Common myeloid progenitor, CD34-positive (primary cell): ENCODE measurements around the gene LYZL1.
"Not testable (repeated sequence)": the region's sequence is repeated elsewhere in the genome, so short reads cannot be mapped to it uniquely, and the experiment has no call there.

Experiments used
- CTCF ChIA-PET: fragments of 350-600 bp; sonication (Branson Sonifier 250); formaldehyde crosslinking; loops from one replicate; lab custom pipeline; 2021; ENCODE audit warnings: antibody characterized with exemption; lab: Charles Lee
- POLR2A ChIA-PET: fragments of 350-600 bp; sonication (Branson Sonifier 250); formaldehyde crosslinking; loops from one replicate; lab custom pipeline; 2021; ENCODE audit warnings: antibody characterized with exemption; lab: Charles Lee
- DNase-seq, 3 donors: peaks; one replicate each; pipeline versions ENCODE4 v3.0.0 to v3.0.0-alpha.2; 2013
- H3K27ac ChIP-seq, 2 experiments: 1 replicate in 1 of 2; 2 replicates in 1 of 2; pipeline ENCODE4 v1.7.0; 2013; ENCODE audit warnings: inconsistent platforms in 2 of 2, low read length in 2 of 2, mild to moderate bottlenecking in 2 of 2, low read depth in 1 of 2, moderate library complexity in 1 of 2; ENCODE audit not compliant: severe bottlenecking in 2 of 2, insufficient read depth in 1 of 2, poor library complexity in 1 of 2
- H3K27me3 ChIP-seq, 5 experiments: replicated peaks in 2 of 5; 1 replicate in 3 of 5; 2 replicates in 2 of 5; pipeline versions ENCODE4 v1.6.1 to v1.7.0; 2013; ENCODE audit warnings: low read length in 4 of 5, mild to moderate bottlenecking in 2 of 5, moderate library complexity in 2 of 5, inconsistent platforms in 1 of 5; ENCODE audit not compliant: insufficient read depth in 5 of 5, control insufficient read depth in 4 of 5
- H3K36me3 ChIP-seq, 4 experiments: 1 replicate in 2 of 4; 2 replicates in 2 of 4; pipeline versions ENCODE4 v1.6.1 to v1.7.0; 2013; ENCODE audit warnings: low read length in 3 of 4, control low read depth in 1 of 4, mild to moderate bottlenecking in 1 of 4; ENCODE audit not compliant: control insufficient read depth in 4 of 4, insufficient read depth in 4 of 4
- H3K4me1 ChIP-seq, 4 experiments: 1 replicate in 3 of 4; 2 replicates in 1 of 4; pipeline versions ENCODE4 v1.6.1 to v1.7.1; 2013; ENCODE audit warnings: low read length in 3 of 4, mild to moderate bottlenecking in 3 of 4, control low read depth in 1 of 4, inconsistent platforms in 1 of 4, moderate library complexity in 1 of 4; ENCODE audit not compliant: control insufficient read depth in 4 of 4, insufficient read depth in 4 of 4; ENCODE audit errors: control extremely low read depth in 1 of 4
- H3K4me3 ChIP-seq, 7 experiments: 1 replicate in 4 of 7; 2 replicates in 3 of 7; pipeline versions ENCODE4 v1.5.1 to v1.7.0; 2013; ENCODE audit warnings: mild to moderate bottlenecking in 7 of 7, low read length in 6 of 7, moderate library complexity in 6 of 7, inconsistent platforms in 2 of 7, low read depth in 2 of 7, control low read depth in 1 of 7; ENCODE audit not compliant: insufficient read depth in 4 of 7, control insufficient read depth in 1 of 7; ENCODE audit errors: extremely low read depth in 1 of 7
- H3K9me3 ChIP-seq, 5 experiments: 1 replicate in 4 of 5; 2 replicates in 1 of 5; pipeline versions ENCODE4 v1.6.1 to v1.7.1; 2013; ENCODE audit warnings: low read length in 4 of 5, mild to moderate bottlenecking in 2 of 5, inconsistent platforms in 1 of 5, low read depth in 1 of 5, moderate library complexity in 1 of 5; ENCODE audit not compliant: control insufficient read depth in 4 of 5, insufficient read depth in 2 of 5; ENCODE audit errors: control extremely low read depth in 1 of 5
- WGBS: methylation state at CpG from one replicate; pipeline ENCODE4 v1.1.5; 2013; ENCODE audit not compliant: insufficient coverage; 5-methylcytosine and 5-hydroxymethylcytosine counted together

LYZL1 gene

DNA sequence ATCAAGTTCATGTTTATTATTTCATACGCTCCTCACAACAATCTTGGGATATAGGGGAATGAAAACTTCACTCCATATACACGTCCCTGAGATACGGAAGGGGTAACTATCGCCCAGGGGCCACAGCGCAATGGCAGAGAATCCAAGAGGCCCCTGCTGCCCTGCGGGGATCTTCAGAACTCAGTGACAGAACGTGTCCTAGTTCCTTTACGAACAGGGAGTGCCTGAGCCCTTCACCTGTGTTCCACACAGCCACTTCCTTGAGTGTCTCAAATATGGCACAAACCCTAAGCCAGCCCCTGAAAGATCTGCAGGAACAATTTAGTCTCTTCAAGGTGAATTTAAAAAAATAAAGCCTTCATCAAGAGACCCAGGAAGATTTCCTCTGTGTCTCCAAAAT, 25.9 kb downstream of the LYZL1 start:
- H3K4me3 ChIP-seq, result no peak overlapping the region
- no peak for DNase-seq
- CTCF ChIA-PET, result no interaction called here
- 88% methylated on average over 7 of the region's 8 CpGs for WGBS
- no peak overlapping the region for H3K27ac ChIP-seq
- no peaks in the 10 kb centered on the region for H3K36me3 ChIP-seq
- POLR2A ChIA-PET, result no interaction called here
- H3K27me3 ChIP-seq, result peaks cover 0 to 2% (median 0%) of the 10 kb centered on the region in 5 experiments
- H3K4me1 ChIP-seq, result peaks cover 0 to 25% (median 13%) of the 10 kb centered on the region in 4 experiments
- no peaks in the 10 kb centered on the region for H3K9me3 ChIP-seq

- no peak overlapping the region for H3K4me3 ChIP-seq
- WGBS, result 98% methylated on average over 5 of the region's 5 CpGs
- ChIA-PET POLR2A (no interaction called here), CTCF (interaction anchor here (1.6 kb wide), 1 partner anchor 9 kb away, joined by 5 read pairs; no protein-coding TSS in a partner anchor)
- no peaks in the 10 kb centered on the region for H3K36me3 ChIP-seq
- peaks cover 0 to 2% (median 0%) of the 10 kb centered on the region in 5 experiments for H3K27me3 ChIP-seq
- no peak for DNase-seq
- H3K4me1 ChIP-seq, result peaks cover 0 to 25% (median 11%) of the 10 kb centered on the region in 4 experiments
- no peaks in the 10 kb centered on the region for H3K9me3 ChIP-seq
- H3K27ac ChIP-seq, result no peak overlapping the region
These were observed 26.9 kb downstream of the LYZL1 start for GRCh38 chr10:29315814-29316213.

DNA sequence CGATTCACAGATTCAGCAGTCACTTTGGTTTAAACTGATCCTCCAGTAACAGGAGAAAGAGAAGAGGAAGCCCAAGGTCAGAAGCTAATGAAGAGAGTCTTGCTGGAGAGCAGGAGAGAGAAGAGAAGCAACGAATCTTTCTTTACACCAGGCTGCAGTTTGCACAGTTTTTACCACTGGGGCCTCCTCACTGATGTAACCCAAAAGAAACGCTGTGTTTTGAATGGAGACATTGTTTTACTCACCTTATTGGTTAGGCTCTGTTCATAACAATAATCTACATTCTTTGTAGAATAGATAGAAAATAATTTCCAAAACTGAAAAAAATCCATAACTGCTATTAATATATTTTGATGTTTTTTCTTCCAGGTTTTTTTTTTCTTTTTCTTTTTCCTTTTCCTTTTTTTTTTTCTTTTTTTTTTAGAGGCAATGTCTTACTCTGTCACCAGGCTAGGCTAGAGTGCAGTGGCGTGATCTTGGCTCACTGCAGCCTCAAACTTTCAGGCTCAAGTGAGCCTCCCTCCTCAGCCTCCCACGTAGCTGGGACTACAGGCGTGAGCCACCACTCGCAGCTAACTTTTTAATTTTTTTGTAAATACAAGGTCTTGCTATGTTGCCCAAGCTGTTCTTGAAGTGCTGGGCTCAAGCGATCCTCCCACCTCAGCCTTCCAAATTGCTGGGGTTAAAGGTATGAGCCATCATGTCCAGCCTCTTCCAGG, 27.6 kb downstream of the LYZL1 start:
- Histone ChIP-seq H3K4me3 (no peak overlapping the region), H3K27me3 (peaks cover 0 to 2% (median 0%) of the 10 kb centered on the region in 5 experiments), H3K27ac (no peak overlapping the region), H3K36me3 (no peaks in the 10 kb centered on the region), H3K4me1 (peaks cover 0 to 29% (median 11%) of the 10 kb centered on the region in 4 experiments), H3K9me3 (no peaks in the 10 kb centered on the region)
- no peak for DNase-seq
- POLR2A ChIA-PET, result no interaction called here
- WGBS, result 100% methylated on average over 2 of the region's 8 CpGs
- CTCF ChIA-PET, result interaction anchor here (1.2 to 1.6 kb wide), 2 partner anchors 9 to 11 kb away, joined by 4 to 5 read pairs; no protein-coding TSS in a partner anchor

DNA sequence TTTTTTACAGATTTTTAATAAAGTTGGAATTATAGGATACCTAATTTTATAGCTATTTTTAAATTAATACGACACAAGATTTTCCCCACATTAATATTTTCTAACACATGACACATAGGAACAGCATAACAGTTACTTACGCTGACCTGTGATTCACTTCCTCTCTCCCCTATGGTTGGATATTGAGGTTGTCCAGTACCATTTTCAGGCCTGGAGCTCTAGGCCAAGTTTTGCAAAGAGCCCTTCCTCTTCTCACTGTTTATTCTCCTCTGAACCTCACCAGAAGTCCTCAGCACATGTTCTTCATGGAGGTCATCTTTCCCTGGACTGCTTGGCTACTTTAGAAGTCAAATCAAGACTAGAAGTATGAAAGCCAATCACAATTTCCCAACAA, 28.2 kb downstream of the LYZL1 start:
- WGBS, result no CpG with 5 or more reads among the region's 2 CpGs
- Histone ChIP-seq H3K4me1 (peaks cover 0 to 29% (median 11%) of the 10 kb centered on the region in 4 experiments), H3K27me3 (peaks cover 0 to 2% (median 0%) of the 10 kb centered on the region in 5 experiments), H3K27ac (no peak overlapping the region), H3K36me3 (no peaks in the 10 kb centered on the region), H3K9me3 (no peaks in the 10 kb centered on the region), H3K4me3 (no peak overlapping the region)
- DNase-seq, result no peak
- ChIA-PET CTCF (interaction anchor here (1.2 to 1.6 kb wide), 2 partner anchors 8 to 12 kb away, joined by 4 to 5 read pairs; no protein-coding TSS in a partner anchor), POLR2A (no interaction called here)

DNA sequence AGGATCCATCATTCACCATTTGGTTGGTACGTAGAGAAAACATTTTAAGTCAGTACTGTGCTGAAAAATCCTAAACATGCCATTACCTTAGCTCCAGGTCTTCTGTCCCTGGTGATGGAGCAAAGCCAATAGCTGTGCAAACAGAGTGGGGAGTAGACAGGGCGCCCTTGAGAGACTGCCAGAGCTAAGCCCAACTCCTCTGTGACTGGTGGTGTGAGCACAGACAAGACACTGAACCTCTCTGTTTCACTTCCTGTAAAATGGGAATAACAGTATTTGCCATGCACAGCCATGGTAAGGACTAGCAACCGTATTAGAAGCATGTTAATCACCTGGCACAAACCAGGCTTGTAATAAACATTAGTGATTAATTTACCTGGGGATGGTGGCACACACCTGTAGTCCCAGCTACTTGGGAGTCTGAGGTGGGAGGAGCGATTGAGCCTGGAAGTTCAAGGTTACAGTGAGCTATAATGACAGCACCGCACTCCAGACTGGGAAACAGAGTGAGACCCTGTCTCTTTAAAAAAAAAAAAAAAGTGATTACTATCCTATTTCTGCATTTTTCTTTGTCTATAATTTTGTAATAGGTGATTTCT, 28.7 kb downstream of the LYZL1 start:
- ChIA-PET CTCF (interaction anchor here (1.2 kb wide), 1 partner anchor 12 kb away, joined by 4 read pairs; no protein-coding TSS in a partner anchor), POLR2A (no interaction called here)
- Histone ChIP-seq H3K4me3 (no peak overlapping the region), H3K27me3 (peaks cover 0 to 2% (median 0%) of the 10 kb centered on the region in 5 experiments), H3K4me1 (peaks cover 0 to 29% (median 11%) of the 10 kb centered on the region in 4 experiments), H3K36me3 (no peaks in the 10 kb centered on the region), H3K9me3 (no peaks in the 10 kb centered on the region), H3K27ac (no peak overlapping the region)
- WGBS, result 100% methylated on average over 3 of the region's 5 CpGs
- no peak for DNase-seq

- H3K27ac ChIP-seq, POLR2A ChIA-PET, H3K27me3 ChIP-seq, H3K9me3 ChIP-seq, H3K36me3 ChIP-seq: not testable (repeated sequence)
- peak; percentile 31 to 84 (median 71) for DNase-seq
- CTCF ChIA-PET, result interaction anchor here (0.9 to 2.6 kb wide), 3 partner anchors 12 to 22 kb away, joined by 4 to 12 read pairs (median 4); no protein-coding TSS in a partner anchor
- peak overlapping the region in 3 of 7 experiments; percentile 26 to 54 (median 36) for H3K4me3 ChIP-seq
- 3% methylated on average over 11 of the region's 22 CpGs for WGBS
- peaks cover 2 to 36% (median 17%) of the 10 kb centered on the region in 4 experiments for H3K4me1 ChIP-seq
These were observed 29.5 kb downstream of the LYZL1 start for GRCh38 chr10:29318141-29319071.
